Measurements from ENCODE around the gene F5. TPM values are rescaled to one million over a fixed set of nuclear protein-coding genes. Genes with fewer than 3 reads are reported as not detected.

Gene F5
- total RNA-seq, 5 donors from 2014 or later (not counting 1 experiment from before 2014, with no cell fraction given), result 4.2 to 9.7 (median 8.5) TPM

DNA sequence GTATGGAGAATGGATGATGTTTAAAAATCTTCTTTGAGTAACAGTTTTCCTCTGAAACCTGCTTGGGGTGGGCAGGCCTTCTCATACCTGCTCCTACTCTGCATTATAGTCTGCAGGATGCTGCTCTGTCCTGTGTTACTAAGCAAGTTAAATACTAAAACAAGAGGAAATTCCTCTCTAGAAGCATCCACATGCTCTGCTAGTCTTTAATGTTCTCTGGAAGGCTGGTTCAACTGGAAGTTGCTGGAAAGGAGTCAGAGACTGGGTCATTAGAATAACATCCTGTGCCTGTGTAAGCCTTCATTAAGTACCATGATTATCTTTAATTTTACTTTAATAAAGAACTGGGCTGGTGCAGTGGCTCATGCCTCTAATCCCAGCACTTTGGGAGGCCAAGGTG lies 37.8 kb upstream of the F5 start:
- DNase-seq, result no peak
- peaks cover 66 to 81% (median 66%) of the 10 kb centered on the region in 3 donors for H3K4me1 Mint-ChIP-seq
- ChIA-PET POLR2A (no interaction called here), CTCF (interaction anchor here in 1 of 2 donors (1.1 kb wide), 1 partner anchor 69 kb away, joined by 3 read pairs; no protein-coding TSS in a partner anchor)
- peak in 3 of 4 experiments; percentile 30 to 37 (median 35) for ATAC-seq (replicated peaks in 1 of 4)
- Histone ChIP-seq H3K27me3 (replicated peaks in 1 of 2; ENCODE audit: control insufficient read depth in 2 of 2, extremely low read depth in 1 of 2, insufficient read depth in 2 of 2, low read length in 1 of 2) (no peaks in the 10 kb centered on the region), H3K27ac (ENCODE audit: low read length) (no peak overlapping the region), H3K4me3 (ENCODE audit: control insufficient read depth in 1 of 2, extremely low read depth in 1 of 2, low read length in 1 of 2) (no peak overlapping the region), H3K9me3 (no peaks in the 10 kb centered on the region), H3K4me1 (ENCODE audit: control insufficient read depth in 1 of 2, extremely low read depth in 1 of 2, insufficient read depth in 2 of 2, low read length in 2 of 2) (peaks cover 37 to 62% of the 10 kb centered on the region in 2 experiments), H3K36me3 (ENCODE audit: control insufficient read depth in 2 of 2, extremely low read depth in 1 of 2, insufficient read depth in 1 of 2, low read length in 1 of 2) (no peaks in the 10 kb centered on the region)
- H3K4me3 Mint-ChIP-seq, result peak overlapping the region in 1 of 3 donors; percentile 50
- peaks cover 0 to 7% (median 0%) of the 10 kb centered on the region in 3 donors for H3K9me3 Mint-ChIP-seq
- H3K27me3 Mint-ChIP-seq, result no peaks in the 10 kb centered on the region
- no peaks in the 10 kb centered on the region for H3K36me3 Mint-ChIP-seq
- H3K27ac Mint-ChIP-seq, result peak overlapping the region; percentile 71 to 77

DNA sequence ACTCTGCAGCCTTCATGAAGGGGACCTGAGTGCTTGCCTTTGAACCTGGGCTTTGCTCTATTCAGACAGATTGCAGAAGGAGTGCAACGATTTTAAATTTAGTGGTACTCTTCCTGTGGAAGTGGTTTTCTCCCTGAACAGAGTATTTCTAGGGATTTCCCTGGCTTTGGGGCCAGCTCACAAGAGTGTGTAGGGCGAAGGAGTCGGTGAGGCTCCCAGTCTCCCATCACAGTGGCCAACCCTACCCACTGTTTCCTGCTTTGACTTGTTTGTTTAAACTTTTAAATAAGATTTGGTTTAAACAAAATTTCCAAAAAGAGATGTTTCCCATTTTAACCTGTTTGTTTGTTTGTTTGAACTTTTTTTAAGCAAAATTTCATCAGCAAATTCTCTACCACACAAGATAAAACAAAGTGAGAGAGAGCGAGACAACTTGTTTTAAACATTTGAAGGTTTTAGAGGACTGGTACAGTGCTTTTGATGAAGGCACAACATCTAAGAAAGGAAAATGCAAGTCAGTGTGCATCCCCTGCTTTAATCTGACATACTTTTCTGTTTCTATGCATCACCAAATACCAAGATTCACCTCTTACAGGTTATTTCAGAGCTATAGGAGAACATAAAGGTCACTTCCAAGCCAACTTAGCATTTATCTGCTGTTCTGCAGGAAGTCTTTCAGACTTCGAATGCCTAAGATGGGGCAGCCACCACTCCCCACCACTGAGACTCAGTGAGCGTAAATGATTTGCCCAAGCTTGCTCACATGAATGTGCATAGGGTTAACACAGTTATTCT lies 37.0 kb upstream of the F5 start:
- H3K4me1 ChIP-seq (ENCODE audit: control insufficient read depth in 1 of 2, extremely low read depth in 1 of 2, insufficient read depth in 2 of 2, low read length in 2 of 2), result peaks cover 36 to 54% of the 10 kb centered on the region in 2 experiments

DNA sequence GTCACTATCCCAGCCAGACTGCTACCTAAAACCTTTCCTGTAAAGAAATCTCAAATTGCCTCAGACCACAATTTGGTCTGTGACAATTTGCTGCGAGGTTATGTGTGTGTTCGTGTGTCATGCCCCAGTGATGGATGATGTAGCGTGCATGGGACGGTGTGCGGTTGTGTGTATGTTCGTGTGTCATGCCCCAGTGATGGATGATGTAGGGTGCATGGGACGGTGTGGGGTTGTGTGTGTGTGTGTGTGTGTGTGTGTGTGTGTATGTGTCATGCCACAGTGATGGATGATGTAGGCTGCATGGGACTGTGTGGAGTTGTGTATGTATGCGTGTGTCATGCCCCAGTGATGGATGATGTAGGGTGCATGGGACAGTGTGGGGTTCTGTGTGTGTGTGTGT lies 34.3 kb upstream of the F5 start:
- Histone ChIP-seq H3K36me3 (ENCODE audit: control insufficient read depth in 2 of 2, extremely low read depth in 1 of 2, insufficient read depth in 1 of 2, low read length in 1 of 2) (no peaks in the 10 kb centered on the region), H3K27ac (ENCODE audit: low read length) (no peak overlapping the region), H3K27me3 (replicated peaks in 1 of 2; ENCODE audit: control insufficient read depth in 2 of 2, extremely low read depth in 1 of 2, insufficient read depth in 2 of 2, low read length in 1 of 2) (no peaks in the 10 kb centered on the region), H3K9me3 (no peaks in the 10 kb centered on the region), H3K4me1 (ENCODE audit: control insufficient read depth in 1 of 2, extremely low read depth in 1 of 2, insufficient read depth in 2 of 2, low read length in 2 of 2) (peaks cover 23 to 28% of the 10 kb centered on the region in 2 experiments), H3K4me3 (ENCODE audit: control insufficient read depth in 1 of 2, extremely low read depth in 1 of 2, low read length in 1 of 2) (no peak overlapping the region)
- DNase-seq (no peak), ATAC-seq (replicated peaks in 1 of 4) (no peak)
- Mint-ChIP-seq H3K36me3 (no peaks in the 10 kb centered on the region), H3K27me3 (no peaks in the 10 kb centered on the region), H3K9me3 (peaks cover 0 to 7% (median 0%) of the 10 kb centered on the region in 3 donors), H3K4me3 (no peak overlapping the region), H3K4me1 (peaks cover 41 to 64% (median 44%) of the 10 kb centered on the region in 3 donors), H3K27ac (no peak overlapping the region)
- ChIA-PET POLR2A (no interaction called here), CTCF (interaction anchor here in 1 of 2 donors (0.7 kb wide), 1 partner anchor 18 kb away, joined by 6 read pairs; no protein-coding TSS in a partner anchor)
- 92% methylated on average over 8 of the region's 8 CpGs for WGBS (ENCODE audit: insufficient coverage)

More for the DNA sequence above, 37.0 kb upstream of the F5 start:
- CTCF ChIA-PET, result interaction anchor here in 1 of 2 donors (0.6 to 1.8 kb wide), 2 partner anchors 21 to 281 kb away, joined by 3 to 4 read pairs; no protein-coding TSS in a partner anchor
- H3K36me3 Mint-ChIP-seq, result no peaks in the 10 kb centered on the region
- Histone ChIP-seq H3K9me3 (no peaks in the 10 kb centered on the region), H3K27me3 (replicated peaks in 1 of 2; ENCODE audit: control insufficient read depth in 2 of 2, extremely low read depth in 1 of 2, insufficient read depth in 2 of 2, low read length in 1 of 2) (no peaks in the 10 kb centered on the region), H3K36me3 (ENCODE audit: control insufficient read depth in 2 of 2, extremely low read depth in 1 of 2, insufficient read depth in 1 of 2, low read length in 1 of 2) (no peaks in the 10 kb centered on the region), H3K4me3 (ENCODE audit: control insufficient read depth in 1 of 2, extremely low read depth in 1 of 2, low read length in 1 of 2) (no peak overlapping the region), H3K27ac (ENCODE audit: low read length) (peak overlapping the region; percentile 1)
- DNase-seq, result no peak
- peaks cover 0 to 7% (median 0%) of the 10 kb centered on the region in 3 donors for H3K9me3 Mint-ChIP-seq
- WGBS (ENCODE audit: insufficient coverage), result 75% methylated on average over 2 of the region's 6 CpGs
- H3K27ac Mint-ChIP-seq, result peak overlapping the region; percentile 71 to 77
- peak overlapping the region in 1 of 3 donors; percentile 50 for H3K4me3 Mint-ChIP-seq
- H3K4me1 Mint-ChIP-seq, result peaks cover 59 to 81% (median 63%) of the 10 kb centered on the region in 3 donors
- peak; percentile 52 to 72 (median 54) for ATAC-seq (replicated peaks in 1 of 4)
- H3K27me3 Mint-ChIP-seq, result no peaks in the 10 kb centered on the region
- POLR2A ChIA-PET, result no interaction called here

DNA sequence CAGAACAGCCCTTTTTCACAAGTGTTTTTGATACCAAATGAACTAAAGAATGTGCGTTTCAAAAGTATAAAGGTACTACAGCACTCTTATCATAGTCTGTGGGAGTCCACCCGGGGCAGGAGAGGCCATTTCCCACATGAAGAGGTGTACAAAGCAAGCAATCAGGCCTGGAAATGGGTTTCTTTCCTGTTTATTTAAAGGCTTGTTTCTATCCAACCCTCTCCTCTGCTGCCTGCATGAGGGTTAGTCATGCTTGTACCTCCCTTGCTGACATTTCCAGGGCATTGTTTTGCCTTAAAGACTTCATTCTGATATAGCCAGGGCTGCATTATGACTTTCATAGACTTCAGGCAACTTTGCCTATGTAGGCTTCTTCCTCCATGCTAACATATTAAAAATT lies 32.1 kb upstream of the F5 start:
- H3K4me1 ChIP-seq (ENCODE audit: control insufficient read depth in 1 of 2, extremely low read depth in 1 of 2, insufficient read depth in 2 of 2, low read length in 2 of 2), result peaks cover 3 to 13% of the 10 kb centered on the region in 2 experiments

DNA sequence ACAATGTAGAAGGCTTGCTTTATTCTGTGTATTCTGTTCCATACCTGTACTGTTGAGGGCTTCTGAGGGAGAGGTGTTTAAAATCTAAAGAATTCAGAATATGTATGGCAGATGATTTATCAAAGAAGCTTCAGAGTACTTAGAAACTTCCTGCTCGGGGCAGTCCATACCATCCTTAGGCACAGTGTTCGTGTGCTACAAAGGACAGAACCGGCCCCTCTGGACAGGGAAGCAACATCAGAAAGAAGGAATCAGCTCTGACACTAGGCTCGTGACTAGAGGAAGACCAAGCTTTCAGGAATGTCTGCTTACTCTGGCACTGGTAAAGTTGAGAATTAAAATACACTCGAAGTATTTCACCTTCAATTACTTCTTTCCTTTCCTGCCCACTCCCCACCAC lies 29.5 kb upstream of the F5 start:
- Histone ChIP-seq H3K27ac (ENCODE audit: low read length) (no peak overlapping the region), H3K9me3 (no peaks in the 10 kb centered on the region), H3K36me3 (ENCODE audit: control insufficient read depth in 2 of 2, extremely low read depth in 1 of 2, insufficient read depth in 1 of 2, low read length in 1 of 2) (no peaks in the 10 kb centered on the region), H3K27me3 (replicated peaks in 1 of 2; ENCODE audit: control insufficient read depth in 2 of 2, extremely low read depth in 1 of 2, insufficient read depth in 2 of 2, low read length in 1 of 2) (no peaks in the 10 kb centered on the region), H3K4me3 (ENCODE audit: control insufficient read depth in 1 of 2, extremely low read depth in 1 of 2, low read length in 1 of 2) (no peak overlapping the region), H3K4me1 (ENCODE audit: control insufficient read depth in 1 of 2, extremely low read depth in 1 of 2, insufficient read depth in 2 of 2, low read length in 2 of 2) (peaks cover 0 to 5% of the 10 kb centered on the region in 2 experiments)
- H3K27me3 Mint-ChIP-seq, result no peaks in the 10 kb centered on the region
- H3K4me3 Mint-ChIP-seq, result no peak overlapping the region
- ATAC-seq (replicated peaks in 1 of 4), result no peak
- H3K9me3 Mint-ChIP-seq, result peaks cover 0 to 4% (median 0%) of the 10 kb centered on the region in 3 donors
- POLR2A ChIA-PET, result no interaction called here
- peaks cover 3% of the 10 kb centered on the region for H3K36me3 Mint-ChIP-seq
- CTCF ChIA-PET, result interaction anchor here in 1 of 2 donors (1.8 kb wide), 1 partner anchor 14 kb away, joined by 4 read pairs; no protein-coding TSS in a partner anchor
- 94% methylated on average over 3 of the region's 5 CpGs for WGBS (ENCODE audit: insufficient coverage)
- no peak for DNase-seq
- no peak overlapping the region for H3K27ac Mint-ChIP-seq
- H3K4me1 Mint-ChIP-seq, result peaks cover 20 to 53% (median 24%) of the 10 kb centered on the region in 3 donors

More for the DNA sequence above, 32.1 kb upstream of the F5 start:
- ChIA-PET CTCF (no interaction called here), POLR2A (no interaction called here)
- Histone ChIP-seq H3K27ac (ENCODE audit: low read length) (no peak overlapping the region), H3K36me3 (ENCODE audit: control insufficient read depth in 2 of 2, extremely low read depth in 1 of 2, insufficient read depth in 1 of 2, low read length in 1 of 2) (no peaks in the 10 kb centered on the region), H3K27me3 (replicated peaks in 1 of 2; ENCODE audit: control insufficient read depth in 2 of 2, extremely low read depth in 1 of 2, insufficient read depth in 2 of 2, low read length in 1 of 2) (no peaks in the 10 kb centered on the region), H3K9me3 (no peaks in the 10 kb centered on the region), H3K4me3 (ENCODE audit: control insufficient read depth in 1 of 2, extremely low read depth in 1 of 2, low read length in 1 of 2) (no peak overlapping the region)
- peaks cover 24 to 53% (median 31%) of the 10 kb centered on the region in 3 donors for H3K4me1 Mint-ChIP-seq
- H3K36me3 Mint-ChIP-seq, result no peaks in the 10 kb centered on the region
- ATAC-seq (replicated peaks in 1 of 4), result no peak
- no peaks in the 10 kb centered on the region for H3K27me3 Mint-ChIP-seq
- H3K4me3 Mint-ChIP-seq, result no peak overlapping the region
- DNase-seq, result no peak
- no CpG with 5 or more reads among the region's 2 CpGs for WGBS (ENCODE audit: insufficient coverage)
- H3K27ac Mint-ChIP-seq, result peak overlapping the region in 1 of 2 donors; percentile 3
- peaks cover 0 to 7% (median 0%) of the 10 kb centered on the region in 3 donors for H3K9me3 Mint-ChIP-seq

DNA sequence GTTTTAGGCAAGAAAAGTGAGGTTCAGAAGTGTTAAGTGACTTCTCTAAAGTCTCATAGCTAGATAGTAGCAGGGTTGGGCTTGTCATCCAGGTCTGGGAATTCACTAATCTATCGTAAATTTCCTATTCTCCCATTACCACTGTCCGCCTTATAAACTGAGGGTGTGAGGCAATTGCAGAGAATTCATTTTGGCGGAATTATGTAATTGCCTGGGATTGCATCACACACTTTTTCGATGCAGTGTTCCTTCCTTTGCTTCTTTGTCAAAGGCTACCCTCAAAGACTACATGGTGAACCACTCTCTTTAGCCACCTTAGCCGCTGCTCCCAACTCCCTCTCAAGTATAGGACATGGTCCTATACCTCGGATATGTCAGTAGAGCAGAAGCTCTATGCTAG lies 24.6 kb upstream of the F5 start:
- no peak overlapping the region for H3K4me3 Mint-ChIP-seq
- no peaks in the 10 kb centered on the region for H3K27me3 ChIP-seq (replicated peaks in 1 of 2; ENCODE audit: control insufficient read depth in 2 of 2, extremely low read depth in 1 of 2, insufficient read depth in 2 of 2, low read length in 1 of 2)
- H3K4me1 ChIP-seq (ENCODE audit: control insufficient read depth in 1 of 2, extremely low read depth in 1 of 2, insufficient read depth in 2 of 2, low read length in 2 of 2), result peaks cover 10% of the 10 kb centered on the region in 2 experiments
- POLR2A ChIA-PET, result interaction anchor here in 1 of 2 donors (1.0 to 1.2 kb wide), 2 partner anchors 28 to 72 kb away, joined by 3 read pairs; no protein-coding TSS in a partner anchor
- no peaks in the 10 kb centered on the region for H3K27me3 Mint-ChIP-seq
- peaks cover 25 to 48% (median 40%) of the 10 kb centered on the region in 3 donors for H3K4me1 Mint-ChIP-seq
- WGBS (ENCODE audit: insufficient coverage), result no CpG with 5 or more reads among the region's 6 CpGs
- no peak overlapping the region for H3K4me3 ChIP-seq (ENCODE audit: control insufficient read depth in 1 of 2, extremely low read depth in 1 of 2, low read length in 1 of 2)
- CTCF ChIA-PET, result interaction anchor here (1.4 to 2.7 kb wide), 3 partner anchors 9 to 14 kb away, joined by 3 to 11 read pairs (median 5); no protein-coding TSS in a partner anchor
- no peaks in the 10 kb centered on the region for H3K9me3 ChIP-seq
- H3K27ac ChIP-seq (ENCODE audit: low read length), result no peak overlapping the region
- H3K9me3 Mint-ChIP-seq, result no peaks in the 10 kb centered on the region
- ATAC-seq (replicated peaks in 1 of 4) (no peak), DNase-seq (no peak)
- H3K36me3 Mint-ChIP-seq, result peaks cover 3% of the 10 kb centered on the region
- H3K36me3 ChIP-seq (ENCODE audit: control insufficient read depth in 2 of 2, extremely low read depth in 1 of 2, insufficient read depth in 1 of 2, low read length in 1 of 2), result no peaks in the 10 kb centered on the region
- H3K27ac Mint-ChIP-seq, result no peak overlapping the region
